CD4-positive, alpha-beta T cell treated with Interleukin-12 subunit alpha and Interleukin-12 subunit beta, for 1 hour (primary cell): Measurements from ENCODE around the gene C5.
A peak's percentile ranks its signal among the peaks of the same experiment; 100 is the strongest.
"Not testable (repeated sequence)": the region's sequence is repeated elsewhere in the genome, so short reads cannot be mapped to it uniquely, and the experiment has no call there.

Experiments used
- DNase-seq: peaks from one replicate; pipeline ENCODE4 v3.0.0-alpha.2; 2020

The C5 gene

GRCh38 chr9:120977321-120977720, 72.8 kb downstream of the C5 start:
- DNase-seq, result no peak

GRCh38 chr9:120974921-120975320, 75.2 kb downstream of the C5 start:
- peak; percentile 8 for DNase-seq

GRCh38 chr9:120974181-120974580, 75.9 kb downstream of the C5 start:
- DNase-seq, result no peak

DNA sequence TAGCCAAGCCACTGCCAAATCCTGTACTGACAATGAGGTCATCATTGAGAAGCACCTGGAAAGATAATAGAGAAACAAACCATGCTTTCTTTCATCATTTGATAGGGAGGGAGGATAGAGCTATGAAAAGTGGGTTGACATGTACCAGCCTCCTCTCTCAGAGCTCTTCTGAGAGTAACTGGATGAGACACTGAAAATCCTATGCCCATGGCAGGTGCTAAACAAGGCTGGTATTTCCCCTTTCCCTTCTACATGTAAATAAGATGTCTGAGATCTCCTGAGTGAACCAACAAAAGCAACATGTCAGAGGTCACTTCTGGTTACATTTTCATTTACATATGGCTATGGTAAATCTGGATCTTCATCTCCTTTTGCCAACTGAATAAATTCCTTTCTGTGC, 78.1 kb downstream of the C5 start:
- no peak for DNase-seq

- DNase-seq, result not testable (repeated sequence)
Observed at GRCh38 chr9:120971471-120971870, 78.6 kb downstream of the C5 start.

- no peak for DNase-seq
Observed at GRCh38 chr9:120970244-120970643, 79.8 kb downstream of the C5 start.

GRCh38 chr9:120966013-120966369, 84.1 kb downstream of the C5 start:
- no peak for DNase-seq

DNA sequence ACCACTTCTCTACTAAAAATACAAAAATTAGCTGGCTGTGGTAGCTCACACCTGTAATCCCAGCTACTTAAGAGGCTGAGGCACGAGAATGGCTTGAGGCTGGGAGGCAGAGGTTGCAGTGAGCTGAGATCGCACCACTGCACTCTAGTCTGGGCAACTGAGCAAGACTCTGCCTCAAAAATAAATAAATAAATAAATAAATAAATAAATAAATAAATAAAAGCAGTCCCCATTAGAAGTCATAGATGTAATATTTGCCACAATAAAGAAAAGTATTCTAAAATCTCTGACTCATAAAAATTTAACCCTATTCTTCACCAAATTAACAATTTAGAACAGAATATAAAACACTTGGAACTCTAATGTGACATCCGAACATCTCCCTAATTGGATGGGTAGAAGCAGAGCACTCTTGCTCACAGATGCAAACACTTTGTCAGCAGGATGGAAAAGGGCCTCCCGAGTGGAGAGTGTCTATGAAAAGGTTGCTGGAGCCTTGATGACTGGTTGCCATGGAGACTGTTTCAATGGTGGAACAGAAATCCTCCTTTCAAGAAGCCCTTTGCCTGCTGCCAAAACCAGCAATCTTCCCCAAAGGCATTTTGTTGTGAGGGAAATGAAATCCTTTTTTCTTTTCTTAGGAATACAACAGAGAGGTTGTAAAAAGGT, 84.6 kb downstream of the C5 start:
- DNase-seq, result no peak

DNA sequence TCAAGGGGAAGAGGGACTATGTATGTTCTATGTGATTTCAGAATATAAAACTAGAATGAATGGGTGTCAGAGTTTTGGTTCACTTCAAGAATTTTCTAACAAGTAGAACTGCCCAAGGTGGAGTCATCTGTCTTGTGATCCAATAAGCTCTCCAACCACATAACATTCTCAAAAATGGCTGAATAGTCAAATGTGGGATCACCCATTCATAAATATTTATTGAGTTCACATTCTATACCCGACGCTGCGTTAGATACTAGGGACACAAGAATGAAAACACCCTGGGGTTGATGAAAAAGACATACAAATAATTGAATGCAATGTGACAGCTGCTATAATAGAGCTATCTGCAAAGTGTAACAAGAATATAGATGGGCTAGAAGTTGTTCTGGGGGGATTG, 88.1 kb downstream of the C5 start:
- DNase-seq, result no peak

- DNase-seq, result no peak
Observed at GRCh38 chr9:120960001-120960400, 90.1 kb downstream of the C5 start.

DNA sequence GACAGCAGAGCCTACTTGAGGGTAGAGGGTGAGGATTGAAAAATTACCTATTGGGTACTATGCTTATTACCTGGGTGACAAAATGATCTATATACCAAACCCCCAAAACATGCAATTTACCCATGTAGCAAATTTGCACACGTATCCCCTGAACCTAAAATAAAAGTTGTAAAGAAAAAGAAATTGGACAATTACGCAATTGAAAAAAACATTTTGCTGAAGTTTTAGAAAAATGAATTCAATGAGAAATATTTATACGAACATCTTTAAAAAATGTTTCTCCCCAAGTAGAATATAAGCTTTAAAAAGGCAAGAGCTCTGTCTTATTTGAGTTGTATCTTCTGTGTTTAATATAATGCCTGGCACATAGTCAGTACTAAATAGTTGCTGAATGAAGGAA, 93.2 kb downstream of the C5 start:
- no peak for DNase-seq

- DNase-seq, result no peak
Observed at GRCh38 chr9:120951960-120952618, 98.0 kb downstream of the C5 start.

DNA sequence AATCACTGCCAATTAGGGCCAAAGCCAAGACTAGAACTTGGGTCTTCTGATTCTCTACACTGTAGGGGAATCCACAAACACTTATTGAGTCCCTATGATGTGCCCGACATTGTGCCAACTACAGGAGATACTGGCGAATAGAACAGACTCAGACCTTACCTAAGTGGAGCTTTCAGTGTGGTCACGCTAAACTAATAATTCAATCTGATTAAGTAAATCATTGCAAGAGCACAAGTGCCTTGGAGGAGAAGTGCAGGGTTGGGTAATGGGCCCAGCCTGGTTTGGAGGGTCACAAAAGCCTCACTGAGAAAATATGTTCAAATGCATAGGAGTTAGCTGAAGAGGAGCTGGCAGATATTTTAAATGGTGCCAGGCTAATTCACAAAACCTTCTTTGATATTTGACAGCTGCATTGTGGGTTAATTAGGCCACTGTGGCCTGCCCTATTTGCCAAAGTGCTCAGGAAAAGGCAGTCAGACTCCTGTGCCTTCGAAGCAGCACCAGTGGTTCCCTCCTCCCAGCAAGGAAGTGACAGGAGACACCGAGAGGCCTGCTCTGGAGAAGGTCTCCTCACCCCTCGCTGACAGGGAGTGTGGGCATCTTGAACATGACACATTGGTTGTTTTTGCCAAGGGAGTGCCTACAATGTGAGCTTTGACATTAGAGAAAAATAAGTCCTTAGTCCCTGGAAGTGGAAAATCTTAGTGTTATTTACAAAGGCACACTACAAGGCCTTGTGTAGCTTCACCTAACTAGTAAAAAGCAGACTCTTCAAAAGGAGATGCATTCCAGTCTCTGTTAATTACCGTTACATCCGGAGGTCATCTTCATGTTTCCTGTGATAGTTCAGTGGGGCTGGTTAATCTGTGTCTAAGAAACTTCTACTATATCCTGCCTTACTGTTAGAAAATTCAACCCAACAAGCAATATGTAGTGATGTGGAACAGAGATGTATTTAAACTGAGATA, 99.4 kb downstream of the C5 start:
- no peak for DNase-seq

GRCh38 chr9:120949290-120949689, 100.8 kb downstream of the C5 start:
- DNase-seq, result no peak

DNA sequence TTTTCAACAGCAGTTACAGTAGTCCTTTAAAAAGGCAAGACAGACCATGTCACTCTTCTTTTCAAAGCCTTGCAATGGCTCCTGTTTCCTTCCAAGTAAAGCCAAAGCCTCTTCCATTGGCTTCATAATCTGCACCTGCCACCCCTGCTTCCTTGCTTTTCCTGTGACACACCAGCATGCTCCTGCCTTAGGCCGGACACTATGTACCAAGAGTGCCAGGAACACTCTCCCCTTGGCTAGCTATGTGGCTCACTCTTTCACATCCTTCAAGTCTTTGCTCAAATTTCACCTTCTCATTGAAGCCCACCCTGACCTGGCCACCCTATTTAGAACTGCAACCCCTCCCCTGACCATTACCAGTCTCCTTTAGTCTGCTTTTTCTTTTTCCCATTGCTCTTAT, 101.3 kb downstream of the C5 start:
- no peak for DNase-seq

- no peak for DNase-seq
Observed at GRCh38 chr9:120947222-120947621, 102.9 kb downstream of the C5 start.

- DNase-seq, result no peak
Observed at GRCh38 chr9:120946259-120946658, 103.8 kb downstream of the C5 start.

- DNase-seq, result no peak
Observed at GRCh38 chr9:120944948-120945347, 105.1 kb downstream of the C5 start.

DNA sequence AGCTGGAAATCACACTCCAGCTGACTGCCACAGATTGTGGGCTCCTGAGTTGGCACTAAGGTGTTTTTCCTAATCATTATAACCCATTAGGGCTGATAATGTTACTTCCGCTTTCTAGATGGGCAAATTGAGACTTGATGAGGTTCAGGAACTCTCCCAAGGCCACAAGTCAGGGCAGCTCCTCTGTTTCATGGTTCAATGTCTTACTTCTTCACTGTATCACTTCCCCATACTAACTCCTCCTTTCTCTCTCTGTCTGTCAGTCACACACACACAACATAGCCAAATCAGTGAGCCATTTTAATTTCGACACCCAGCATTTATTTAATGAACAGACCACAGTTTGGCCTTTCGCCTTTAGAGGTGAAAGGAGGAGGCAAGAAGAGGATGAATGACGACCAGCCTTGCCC, 105.6 kb downstream of the C5 start:
- no peak for DNase-seq

- DNase-seq, result no peak
Observed at GRCh38 chr9:120942186-120943001, 107.7 kb downstream of the C5 start.

DNA sequence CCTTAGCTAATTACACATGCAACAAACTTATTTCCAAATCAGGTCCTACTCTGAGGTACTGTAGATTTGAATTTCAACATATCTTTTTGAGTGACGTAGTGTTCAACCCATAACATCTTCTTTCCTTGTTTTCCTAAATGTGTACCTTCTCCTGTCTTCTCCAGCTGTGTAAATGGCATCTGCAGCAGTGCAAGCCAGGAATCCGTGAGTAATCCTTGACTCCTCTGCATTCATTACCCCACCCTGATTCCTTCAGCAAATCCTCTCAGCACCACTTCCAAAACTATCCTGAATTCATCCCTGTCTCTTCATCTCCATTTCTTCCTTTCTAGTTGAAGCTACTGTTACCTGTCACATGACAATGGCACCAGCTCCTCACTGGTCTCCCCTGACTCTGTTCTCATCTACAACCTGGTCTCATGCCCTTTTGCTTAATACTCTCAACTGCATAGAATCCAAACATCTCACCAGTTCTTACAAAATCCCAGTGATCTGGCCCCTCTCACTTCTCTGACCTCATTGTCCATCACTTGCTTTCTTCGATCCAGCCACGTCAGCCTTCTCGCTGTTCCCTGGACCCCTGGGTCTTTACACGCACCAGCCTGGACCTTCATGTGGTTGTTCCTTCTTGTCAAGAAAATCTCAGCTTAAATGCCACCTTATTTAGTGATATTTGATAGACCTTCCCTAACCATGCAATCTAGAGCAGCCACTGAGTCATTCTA, 108.9 kb downstream of the C5 start:
- no peak for DNase-seq

DNA sequence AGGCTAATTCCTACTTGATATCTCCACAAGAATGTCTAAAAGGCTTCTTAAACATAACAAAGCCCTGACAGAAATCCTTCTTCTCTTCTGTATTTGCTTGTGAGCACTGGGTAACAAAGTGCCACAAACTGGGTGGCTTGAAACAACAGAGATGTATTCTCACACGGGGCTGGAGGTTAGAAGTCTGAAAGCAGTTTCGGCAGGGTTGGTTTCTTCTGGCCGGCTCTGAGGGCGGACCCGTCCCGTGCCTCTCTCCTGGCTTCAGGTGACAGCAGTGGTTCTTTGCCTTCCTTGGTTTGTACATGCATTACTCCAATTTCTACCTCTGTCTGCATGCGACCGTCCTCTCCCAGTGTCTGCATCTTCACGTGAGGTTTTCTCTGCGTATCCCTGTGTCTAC, 109.5 kb downstream of the C5 start:
- DNase-seq, result no peak
